GM19324 (cell line): ENCODE results near the gene ARHGAP40.
"Not testable (repeated sequence)": the region's sequence is repeated elsewhere in the genome, so short reads cannot be mapped to it uniquely, and the experiment has no call there.

ENCODE experiments used
- ATAC-seq: cut with Tn5 transposase; IDR thresholded peaks from one replicate; pipeline ENCODE4 v1.9.1; 2021; ENCODE audit warnings: mild to moderate bottlenecking, moderate library complexity; ENCODE audit not compliant: unreplicated experiment, low FRiP score

The ARHGAP40 gene

GRCh38 chr20:38586181-38586525 is 15.5 kb upstream of the ARHGAP40 start:
- ATAC-seq, result no peak

GRCh38 chr20:38588303-38588702 is 13.3 kb upstream of the ARHGAP40 start:
- no peak for ATAC-seq

GRCh38 chr20:38589351-38589750 is 12.3 kb upstream of the ARHGAP40 start:
- no peak for ATAC-seq

DNA sequence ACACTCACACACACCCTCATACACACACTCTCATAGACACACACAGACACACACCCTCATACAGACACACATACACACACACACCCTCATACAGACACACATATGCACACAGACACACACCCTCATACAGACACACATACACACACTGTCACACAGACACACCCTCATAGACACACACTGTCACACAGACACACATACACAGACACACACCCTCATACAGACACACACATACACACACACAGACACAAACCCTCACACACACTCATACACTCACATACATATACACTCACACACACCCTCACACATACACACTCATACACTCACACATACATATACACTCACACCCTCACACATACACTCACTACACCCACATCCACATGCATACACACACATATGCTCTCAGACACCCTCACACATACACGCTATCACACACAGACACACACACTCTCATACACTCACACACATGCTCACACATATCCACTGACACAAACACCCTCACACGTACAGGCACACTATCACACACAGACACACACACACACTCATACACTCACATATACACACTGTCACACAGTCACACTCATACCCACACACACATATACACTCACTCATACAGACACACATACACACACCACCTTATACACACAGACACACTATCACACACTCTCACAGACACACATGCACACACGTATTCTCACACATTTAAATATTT is 11.5 kb upstream of the ARHGAP40 start:
- no peak for ATAC-seq

DNA sequence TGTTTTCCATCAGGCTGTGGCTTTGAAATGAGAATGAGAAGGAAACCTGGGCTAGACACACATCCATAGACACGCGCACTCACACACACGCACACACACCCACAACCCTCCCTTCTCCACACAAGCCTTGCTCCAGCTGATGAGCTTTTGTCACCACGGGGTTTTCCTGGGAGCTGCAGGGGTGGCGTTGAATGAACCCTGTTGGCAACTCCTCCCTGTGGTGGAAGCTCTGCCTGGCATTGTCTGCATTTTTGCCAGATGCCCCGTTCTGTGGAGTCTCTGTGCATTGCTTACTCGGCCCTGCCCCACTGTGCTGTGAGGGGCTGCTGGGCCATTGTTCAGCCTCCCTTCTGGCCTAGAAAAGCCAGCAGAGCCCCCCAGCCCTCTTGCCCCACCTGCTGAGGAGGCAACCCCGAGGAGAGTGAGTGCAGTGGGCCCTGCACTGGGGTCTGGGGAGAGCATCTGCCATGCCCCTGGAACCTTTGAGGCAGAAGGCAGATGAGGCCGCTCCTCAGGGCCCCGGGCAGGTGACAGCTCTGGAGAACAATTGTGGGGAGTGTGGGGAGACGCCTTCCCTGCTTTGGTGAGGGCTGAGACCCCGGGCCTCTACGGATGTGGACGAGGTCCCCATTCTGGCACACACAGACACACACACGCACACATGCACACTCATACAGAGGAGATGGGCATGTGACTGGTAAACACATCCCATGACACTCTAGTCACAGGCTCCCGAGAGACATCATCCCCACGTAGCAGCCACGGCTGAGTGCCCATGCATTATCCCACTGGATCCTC is 10.7 kb upstream of the ARHGAP40 start:
- no peak for ATAC-seq

DNA sequence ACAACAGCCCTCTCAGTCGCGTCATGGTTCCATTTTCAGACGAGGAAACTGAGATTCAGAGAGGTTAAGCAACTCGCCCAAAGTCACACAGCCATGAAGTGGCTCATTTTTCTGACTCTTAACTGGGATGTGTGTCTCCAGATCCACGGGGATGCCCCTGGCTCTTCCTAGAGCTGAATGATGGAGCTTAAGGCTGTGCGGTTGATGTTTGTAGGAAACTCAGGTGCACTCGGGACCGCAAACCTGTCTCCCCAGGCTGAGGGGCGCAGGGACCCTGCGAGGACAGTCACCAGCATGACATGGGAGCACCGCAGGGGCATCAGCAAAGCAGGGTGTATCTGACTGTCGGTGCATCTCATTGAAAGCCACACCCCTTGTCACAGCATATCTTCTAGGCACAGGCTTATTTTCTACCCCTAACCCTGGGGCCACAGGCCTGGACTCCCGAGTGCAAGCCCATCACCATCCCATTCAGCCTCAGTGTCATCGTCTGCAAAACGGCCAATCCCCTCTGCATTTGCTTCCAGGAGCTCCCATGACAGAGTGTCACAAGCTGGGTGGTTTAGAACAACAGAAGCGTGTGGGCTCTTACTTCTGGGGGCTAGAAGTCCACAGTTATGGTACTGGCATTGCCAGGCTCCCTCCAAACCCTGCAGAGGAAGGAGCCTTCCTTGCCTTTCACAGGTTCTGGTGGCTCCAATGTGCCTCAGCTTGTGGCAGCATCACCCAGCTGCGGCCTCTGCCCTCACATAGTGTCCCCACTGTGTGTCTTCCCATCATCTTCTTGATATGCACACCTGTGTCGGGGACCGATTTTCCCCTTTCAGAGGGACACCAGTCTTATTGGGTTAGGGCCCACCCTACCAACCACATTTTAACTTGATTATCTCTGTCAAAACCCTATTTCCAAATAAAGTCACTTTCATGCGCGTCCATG is 9.9 kb upstream of the ARHGAP40 start:
- no peak for ATAC-seq

DNA sequence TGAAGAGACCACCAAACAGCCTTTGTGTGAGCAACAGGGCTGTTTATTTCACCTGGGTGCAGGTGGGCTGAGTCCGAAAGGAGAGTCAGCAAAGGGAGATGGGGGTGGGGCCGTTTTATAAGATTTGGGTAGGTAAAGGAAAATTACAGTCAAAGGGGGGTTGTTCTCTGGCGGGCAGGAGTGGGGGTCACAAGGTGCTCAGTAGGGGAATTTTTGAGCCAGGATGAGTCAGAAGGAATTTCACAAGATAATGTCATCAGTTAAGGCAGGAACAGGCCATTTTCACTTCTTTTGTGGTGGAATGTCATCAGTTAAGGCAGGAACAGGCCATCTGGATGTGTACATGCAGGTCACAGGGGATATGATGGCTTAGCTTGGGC is 9.2 kb upstream of the ARHGAP40 start:
- not testable (repeated sequence) for ATAC-seq

DNA sequence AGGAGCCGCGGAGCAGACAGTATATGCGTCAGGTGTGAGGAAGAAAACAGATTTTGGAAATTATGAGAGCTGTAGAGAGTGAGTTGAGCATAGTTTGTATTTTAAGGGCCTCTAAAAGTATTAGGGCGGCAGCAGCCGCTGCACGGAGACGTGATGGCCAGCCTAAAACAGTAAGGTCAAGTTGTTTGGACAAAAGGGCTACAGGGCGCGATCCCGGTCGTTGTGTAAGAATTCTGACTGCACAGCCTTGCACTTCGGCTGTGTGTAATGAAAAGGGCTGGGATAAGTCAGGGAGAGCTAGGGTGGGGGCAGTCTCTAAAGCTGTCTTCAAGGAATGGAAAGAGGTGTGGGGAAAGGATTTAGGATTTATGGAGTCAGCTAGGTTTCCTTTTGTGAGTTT is 7.3 kb upstream of the ARHGAP40 start:
- ATAC-seq, result not testable (repeated sequence)

- ATAC-seq, result not testable (repeated sequence)
Measured at GRCh38 chr20:38595886-38596285, 5.7 kb upstream of the ARHGAP40 start.

DNA sequence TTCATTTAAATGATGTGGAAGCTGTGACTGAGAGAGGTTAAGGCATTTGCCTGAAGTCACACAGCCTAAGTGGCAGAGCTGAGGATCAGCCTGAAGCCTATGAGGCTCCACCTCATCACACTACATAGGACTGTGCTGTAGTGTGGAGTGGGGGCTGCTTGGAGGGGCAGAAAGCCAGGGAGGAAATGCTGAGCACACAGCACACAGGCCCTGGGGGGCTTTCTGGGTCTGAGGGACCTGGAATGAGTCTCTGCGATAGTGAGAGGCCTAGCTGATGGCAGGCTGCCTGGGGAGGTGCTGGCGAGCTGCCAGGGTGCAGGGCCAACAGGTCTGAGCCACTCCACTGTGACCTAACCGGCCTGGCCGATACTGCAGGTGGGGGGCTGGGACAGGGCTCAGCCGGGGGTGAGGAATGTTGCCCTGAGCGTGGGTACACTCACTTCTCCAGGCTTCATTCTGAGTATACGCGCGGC is 2.2 kb upstream of the ARHGAP40 start:
- no peak for ATAC-seq

DNA sequence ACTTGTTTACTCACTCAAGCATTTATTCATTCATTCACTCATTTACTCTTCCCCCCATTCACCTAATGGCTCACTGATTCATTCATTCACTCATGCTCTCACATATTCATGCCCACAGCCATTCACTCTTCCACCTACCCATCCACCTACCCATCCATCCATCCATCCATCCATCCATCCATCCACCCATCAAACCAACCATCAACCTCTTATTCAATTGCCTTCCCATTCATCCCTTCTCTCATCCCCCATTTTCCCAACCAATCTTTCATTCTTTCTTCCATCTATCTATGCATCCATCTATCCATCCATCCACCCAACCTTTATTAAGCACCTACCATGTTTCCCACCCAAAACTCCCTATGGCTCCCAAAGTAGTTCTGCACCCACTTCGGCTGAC is 1.6 kb upstream of the ARHGAP40 start:
- ATAC-seq, result no peak

- no peak for ATAC-seq
Measured at GRCh38 chr20:38602185-38602581, 574 bp downstream of the ARHGAP40 start.

DNA sequence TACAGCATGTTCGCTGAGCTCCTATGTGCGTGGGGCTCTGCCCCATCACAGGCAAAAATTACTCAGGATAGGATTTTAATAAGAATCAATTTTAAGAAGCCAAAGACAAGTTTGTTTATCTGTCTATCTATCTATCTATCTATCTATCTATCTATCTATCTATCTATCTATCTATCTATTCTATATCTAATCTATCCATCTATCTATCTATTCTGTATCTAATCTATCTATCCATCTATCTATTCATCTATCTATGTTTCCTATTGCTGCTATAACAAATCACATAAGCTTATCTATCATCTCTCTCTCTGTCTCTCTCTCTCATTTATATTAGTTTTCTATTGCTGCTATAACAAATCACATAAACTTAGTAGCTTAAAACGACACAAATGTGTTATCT is 1.7 kb downstream of the ARHGAP40 start:
- no peak for ATAC-seq

- ATAC-seq, result no peak
Measured at GRCh38 chr20:38604873-38605303, 3.3 kb downstream of the ARHGAP40 start.

- no peak for ATAC-seq
Measured at GRCh38 chr20:38607351-38607750, 5.7 kb downstream of the ARHGAP40 start.

DNA sequence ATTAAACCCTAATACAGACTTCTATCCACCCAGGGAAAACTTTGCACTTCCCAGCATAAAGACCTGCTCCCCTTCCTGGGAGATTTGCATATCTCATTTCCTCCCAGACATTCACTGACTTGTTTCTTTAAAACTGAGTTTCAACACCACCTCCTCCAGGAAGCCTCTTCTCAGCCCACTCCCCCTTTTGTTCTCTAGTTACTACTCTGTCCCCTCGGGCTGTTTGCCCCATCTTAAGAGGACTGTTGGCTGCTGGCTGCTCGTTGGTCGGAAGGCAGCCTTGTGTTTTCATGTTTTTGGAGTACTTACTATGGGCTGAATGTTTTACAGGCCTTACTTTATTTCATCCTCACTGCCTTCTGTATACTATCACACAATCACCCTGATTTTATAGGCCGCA is 6.6 kb downstream of the ARHGAP40 start:
- no peak for ATAC-seq

DNA sequence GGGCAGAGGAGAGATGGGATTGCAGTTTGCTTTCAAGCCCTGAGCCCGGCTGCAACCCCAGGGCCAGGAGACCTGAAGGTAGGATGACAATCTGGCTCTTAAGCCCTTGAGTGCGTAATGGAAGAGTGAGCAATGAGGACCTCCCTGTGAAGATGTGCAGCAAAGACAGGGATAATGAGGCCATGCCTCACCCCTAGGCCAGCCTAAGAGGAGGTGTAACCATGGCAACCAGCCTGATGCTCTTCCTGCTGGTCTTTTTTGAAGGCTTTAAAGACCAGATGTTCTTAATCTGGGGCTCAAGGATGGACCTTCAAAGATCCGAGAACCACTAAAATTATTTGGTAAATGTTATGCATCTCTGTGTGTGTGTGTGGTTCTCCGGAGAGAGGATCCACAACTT is 8.2 kb downstream of the ARHGAP40 start:
- ATAC-seq, result no peak

GRCh38 chr20:38610521-38610920 is 8.9 kb downstream of the ARHGAP40 start:
- no peak for ATAC-seq

DNA sequence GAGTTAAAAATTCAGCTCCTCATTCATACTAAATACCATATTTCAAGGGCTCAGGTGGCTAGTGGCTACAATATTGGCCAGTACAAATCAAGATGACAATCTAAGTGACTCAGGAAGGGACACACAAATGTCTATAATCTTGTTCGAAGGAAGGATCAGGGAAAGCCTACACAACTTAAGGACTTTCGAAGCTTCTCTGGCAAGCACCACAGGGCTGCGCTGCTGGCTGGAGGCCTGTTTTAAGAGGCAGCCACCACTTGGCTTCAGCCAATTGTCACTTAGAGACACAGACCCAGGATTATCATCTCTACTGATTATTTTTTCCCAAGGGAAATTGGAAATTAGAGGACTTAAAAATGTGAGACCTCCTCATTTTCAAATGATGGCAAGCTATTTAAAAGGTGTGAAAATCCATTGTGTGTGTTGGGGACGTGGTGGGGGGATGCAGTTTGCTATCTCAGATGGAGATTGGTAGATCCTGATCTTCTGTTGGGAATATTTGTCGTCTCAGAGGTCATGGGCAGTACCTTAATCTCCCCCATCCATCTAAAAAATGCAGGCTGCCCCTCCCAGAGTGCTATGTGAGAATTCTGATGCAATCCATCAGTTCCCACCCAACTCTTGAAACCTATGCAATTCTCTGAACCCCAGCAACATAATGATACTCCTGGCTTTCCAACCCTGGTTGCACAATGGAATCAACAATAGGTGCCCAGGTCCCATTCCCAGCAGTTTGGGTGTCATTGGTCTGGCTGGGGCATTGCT is 11.3 kb downstream of the ARHGAP40 start:
- no peak for ATAC-seq

DNA sequence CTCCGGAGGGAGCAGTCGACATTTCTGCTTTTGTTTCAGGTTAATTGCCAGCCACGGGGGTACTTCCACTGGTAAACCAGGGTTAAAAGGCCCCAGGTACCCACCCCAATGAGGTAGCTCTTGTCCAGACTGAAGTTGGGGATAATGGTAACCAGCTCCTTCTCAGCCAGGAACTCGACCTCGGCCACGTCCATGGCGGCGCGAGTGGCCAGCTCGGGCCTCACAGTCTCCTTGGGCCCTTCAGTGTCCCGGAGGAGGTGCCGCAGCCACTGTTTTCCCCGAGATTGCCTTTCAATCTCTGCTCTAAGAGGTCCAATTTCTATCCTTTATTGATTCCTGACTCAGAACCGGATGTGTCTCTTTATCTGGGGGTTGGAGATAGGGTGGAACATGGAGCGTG is 13.7 kb downstream of the ARHGAP40 start:
- ATAC-seq, result no peak
